ENCODE results near the gene P2RX7.

GRCh38 chr12:121189131-121189530 is 56.5 kb downstream of the P2RX7 start:
- TF ChIP-seq CTCF (IDR thresholded peaks at IDR 0.05) (no peak), RNF2 (IDR thresholded peaks at IDR 0.05; ENCODE audit: borderline replicate concordance, low read depth) (no peak), EP300 (IDR thresholded peaks at IDR 0.05) (no peak), ESRRA (IDR thresholded peaks at IDR 0.05; ENCODE audit: borderline replicate concordance, low read length) (no peak)
